A549 (cell line): ENCODE results near the gene KIRREL2. TPM values are rescaled to one million over a fixed set of nuclear protein-coding genes. Genes with fewer than 3 reads are reported as not detected.

Source experiments
- ATAC-seq, 2 experiments: fragments of 200-7000 bp in 1 of 2; fragments of >200 bp in 1 of 2; cut with Nextera tagmentation in 1 of 2; cut with Tn5 transposase in 1 of 2; 3 replicates each; pipeline versions ENCODE4 v1.8.0 to v1.9.1; 2018 to 2020; ENCODE audit warnings: mild to moderate bottlenecking in 1 of 2, moderate library complexity in 1 of 2
- CTCF ChIA-PET: fragments of 300-600 bp; sonication (Branson Sonifier 250); formaldehyde crosslinking; extraction: SDS; loops from one replicate; lab custom pipeline; 2021; ENCODE audit warnings: antibody characterized with exemption, inconsistent platforms; lab: Yijun Ruan, JAX
- POLR2A ChIA-PET: fragments of 350-600 bp; formaldehyde crosslinking; extraction: SDS; loops from one replicate; lab custom pipeline; 2021; ENCODE audit warnings: antibody characterized with exemption, inconsistent platforms; lab: Yijun Ruan, JAX
- DNase-seq, 2 experiments: peaks; one replicate each; pipeline versions ENCODE4 v3.0.0 to v3.0.0-alpha.2; 2011 to 2016; ENCODE audit warnings: low read depth in 1 of 2, low spot score in 1 of 2
- FAIRE-seq: peaks from 2 replicates; lab custom pipeline; 2011; peaks lifted over from hg19 to GRCh38; lab: Jason Lieb, UNC
- H3K27ac ChIP-seq, 2 experiments: fragments of >200 bp; sonication (Bioruptor Twin); formaldehyde crosslinking; 3 replicates each; pipeline ENCODE4 v1.5.1; 2016 to 2017
- H3K4me1 ChIP-seq: fragments of >200 bp; sonication (Bioruptor Twin); formaldehyde crosslinking; 3 replicates; pipeline ENCODE4 v1.6.1; 2016
- H3K4me2 ChIP-seq: fragments of >200 bp; sonication (Bioruptor Twin); formaldehyde crosslinking; 3 replicates; pipeline ENCODE4 v1.6.1; 2016
- H3K4me3 ChIP-seq: fragments of >200 bp; sonication (Bioruptor Twin); formaldehyde crosslinking; 3 replicates; pipeline ENCODE4 v1.5.1; 2016
- H3K9me3 ChIP-seq: fragments of >200 bp; sonication (Bioruptor Twin); formaldehyde crosslinking; 3 replicates; pipeline ENCODE4 v1.6.1; 2016
- CHD2 ChIP-seq: fragments of 150-350 bp; IDR thresholded peaks from 2 replicates; pipeline ENCODE4 v1.6.1; 2014; ENCODE audit warnings: low read length; ENCODE audit not compliant: partially characterized antibody
- EHMT2 ChIP-seq: fragments of 200-600 bp; sonication (generic); IDR thresholded peaks from 2 replicates; pipeline ENCODE4 v1.6.1; 2016; ENCODE audit warnings: antibody characterized with exemption, low read depth, mild to moderate bottlenecking, moderate library complexity
- EP300 ChIP-seq, 2 experiments: fragments of >200 bp; sonication (Bioruptor Twin); formaldehyde crosslinking; IDR thresholded peaks; 2 replicates in 1 of 2; 3 replicates in 1 of 2; pipeline ENCODE4 v1.6.1; 2016 to 2017
- FOSB ChIP-seq: fragments of 250-450 bp; sonication (Bioruptor Pico); IDR thresholded peaks from 2 replicates; pipeline ENCODE4 v1.5.0; 2020; ENCODE audit warnings: mild to moderate bottlenecking, moderate library complexity
- HDAC2 ChIP-seq: fragments of 200-600 bp; sonication (generic); IDR thresholded peaks from 2 replicates; pipeline ENCODE4 v1.6.1; 2016
- HOXB13 ChIP-seq: fragments of 250-450 bp; sonication (Bioruptor Pico); IDR thresholded peaks from 2 replicates; pipeline ENCODE4 v1.5.0; 2020; ENCODE audit warnings: low read depth, mild to moderate bottlenecking, moderate library complexity
- KDM5A ChIP-seq: fragments of 200-600 bp; sonication (generic); IDR thresholded peaks from 2 replicates; pipeline ENCODE4 v1.6.1; 2016; ENCODE audit warnings: antibody characterized with exemption, mild to moderate bottlenecking
- NFE2L2 ChIP-seq: fragments of 150-350 bp; conservative IDR thresholded peaks from 2 replicates; pipeline ENCODE4 v1.6.1; 2014; ENCODE audit warnings: low read length
- NR3C1 ChIP-seq: fragments of >200 bp; sonication (Bioruptor Twin); formaldehyde crosslinking; IDR thresholded peaks from 3 replicates; pipeline ENCODE4 v1.6.1; 2017
- PHF8 ChIP-seq: fragments of 200-600 bp; sonication (generic); IDR thresholded peaks from 2 replicates; pipeline ENCODE4 v1.6.1; 2016; ENCODE audit warnings: low read depth, mild to moderate bottlenecking, antibody characterized with exemption, moderate library complexity, borderline replicate concordance
- RAD21 ChIP-seq, 2 experiments: fragments of >200 bp in 1 of 2; sonication (Bioruptor Twin) in 1 of 2; formaldehyde crosslinking in 1 of 2; IDR thresholded peaks in 1 of 2; conservative IDR thresholded peaks in 1 of 2; 2 replicates in 1 of 2; 3 replicates in 1 of 2; pipeline ENCODE4 v1.6.1; 2012 to 2018; ENCODE audit warnings: inconsistent platforms in 1 of 2
- SMC3 ChIP-seq: fragments of >200 bp; sonication (Bioruptor Twin); formaldehyde crosslinking; IDR thresholded peaks from 3 replicates; pipeline ENCODE4 v1.6.1; 2018; ENCODE audit warnings: inconsistent platforms
- ZC3H11A ChIP-seq: fragments of 450-650 bp; IDR thresholded peaks from 2 replicates; pipeline ENCODE4 v1.6.1; 2014; ENCODE audit warnings: antibody characterized with exemption, mild to moderate bottlenecking
- ZNF302 ChIP-seq: fragments of 250-450 bp; sonication (Bioruptor Pico); IDR thresholded peaks from 2 replicates; pipeline ENCODE4 v1.9.0; 2021; ENCODE audit warnings: inconsistent platforms, mild to moderate bottlenecking, moderate library complexity
- ZSCAN20 ChIP-seq: fragments of 250-450 bp; sonication (Bioruptor Pico); IDR thresholded peaks from 2 replicates; pipeline ENCODE4 v1.8.0; 2022; ENCODE audit warnings: mild to moderate bottlenecking, moderate library complexity
- WGBS: methylation state at CpG from one replicate; pipeline ENCODE4 v1.1.6; 2017; ENCODE audit errors: missing lambda C conversion rate; 5-methylcytosine and 5-hydroxymethylcytosine counted together
- polyA plus RNA-seq, 4 experiments: library from polyadenylated mRNA; depleted of rRNA in 3 of 4; stranded (reverse); fragments of >200 nt; fragmentation: RNase III in 1 of 4; extraction: RNeasy Plus Mini Kit Qiagen cat#74134 plus additional on column Dnase treatment in 1 of 4; gene quantifications; 2 replicates in 3 of 4; 3 replicates in 1 of 4; pipeline ENCODE4 v1.2.3, GENCODE V29; 2011 to 2017
- TF ChIP-seq, protein P1 (sequence below): fragments of >200 bp; sonication (Bioruptor Twin); formaldehyde crosslinking; IDR thresholded peaks from 3 replicates; pipeline ENCODE4 v1.6.1; 2016
- TF ChIP-seq, protein P2 (sequence below): IDR thresholded peaks from 2 replicates; pipeline ENCODE4 v1.6.1; 2012; ENCODE audit warnings: low read depth, borderline replicate concordance
- TF ChIP-seq, protein P3 (sequence below): fragments of 250-450 bp; sonication (Bioruptor Pico); IDR thresholded peaks from 2 replicates; pipeline ENCODE4 v1.5.0; 2020; ENCODE audit warnings: low read depth, mild to moderate bottlenecking, moderate library complexity

KIRREL2 gene
- polyA plus RNA-seq, 2 of the 4 experiments (the other 2 are of a cell fraction): 0.26 to 0.54 TPM

DNA sequence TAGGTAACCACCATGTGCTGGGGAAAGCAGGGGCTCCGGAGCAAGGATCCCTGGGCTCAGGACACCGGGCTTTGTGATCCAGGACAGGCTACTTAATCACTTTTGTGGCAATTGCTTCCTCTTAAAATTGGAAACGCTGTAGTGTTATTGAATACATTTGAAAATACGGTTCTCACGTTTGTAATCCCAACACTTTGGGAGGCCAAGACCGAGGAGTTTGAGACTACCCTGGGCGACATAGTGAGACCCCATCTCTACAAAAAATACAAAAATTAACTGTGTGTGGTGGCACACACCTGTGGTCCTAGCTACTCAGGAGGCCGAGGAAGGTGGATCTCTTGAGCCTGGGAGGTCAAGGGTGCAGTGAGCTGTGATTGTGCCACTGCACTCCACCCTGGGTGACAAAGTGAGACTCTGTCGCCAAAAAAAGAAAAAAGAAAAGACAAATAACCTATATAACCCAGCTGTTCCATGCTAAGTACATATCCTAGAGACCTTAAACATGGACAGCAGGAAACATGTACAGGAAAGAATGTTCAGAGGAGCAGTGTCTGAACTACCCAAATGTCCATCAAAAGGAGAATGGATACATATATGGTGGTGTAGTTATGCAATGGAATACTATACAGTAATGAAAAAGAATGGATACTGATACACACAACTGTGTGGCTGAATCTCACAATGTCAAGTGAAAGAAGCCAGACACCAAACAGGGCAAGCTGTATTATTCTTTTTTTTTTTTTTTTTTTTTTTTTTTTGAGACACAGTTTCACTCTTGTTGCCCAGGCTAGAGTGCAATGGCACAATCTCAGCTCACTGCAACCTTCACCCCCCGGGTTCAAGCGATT lies 43.4 kb upstream of the KIRREL2 start:
- TF ChIP-seq EHMT2 (no peak), HOXB13 (no peak)
- TF ChIP-seq, protein P1, sequence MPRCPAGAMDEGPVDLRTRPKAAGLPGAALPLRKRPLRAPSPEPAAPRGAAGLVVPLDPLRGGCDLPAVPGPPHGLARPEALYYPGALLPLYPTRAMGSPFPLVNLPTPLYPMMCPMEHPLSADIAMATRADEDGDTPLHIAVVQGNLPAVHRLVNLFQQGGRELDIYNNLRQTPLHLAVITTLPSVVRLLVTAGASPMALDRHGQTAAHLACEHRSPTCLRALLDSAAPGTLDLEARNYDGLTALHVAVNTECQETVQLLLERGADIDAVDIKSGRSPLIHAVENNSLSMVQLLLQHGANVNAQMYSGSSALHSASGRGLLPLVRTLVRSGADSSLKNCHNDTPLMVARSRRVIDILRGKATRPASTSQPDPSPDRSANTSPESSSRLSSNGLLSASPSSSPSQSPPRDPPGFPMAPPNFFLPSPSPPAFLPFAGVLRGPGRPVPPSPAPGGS: no peak
- FAIRE-seq (peak; percentile 46), DNase-seq (no peak), ATAC-seq (peak in 1 of 2 experiments; percentile 13; a peak in 1 of 6 replicates)
- H3K4me1 ChIP-seq: peaks cover 15% of the 10 kb centered on the region
- no peak overlapping the region for H3K4me3 ChIP-seq
- H3K27ac ChIP-seq: peak overlapping the region in 1 of 2 experiments; percentile 36; a peak in 3 of 6 replicates
- H3K9me3 ChIP-seq: no peaks in the 10 kb centered on the region
- CTCF ChIA-PET: interaction anchor here (0.6 to 1.7 kb wide), 4 partner anchors 14 to 223 kb away, joined by 3 to 5 read pairs (median 4); no protein-coding TSS in a partner anchor
- POLR2A ChIA-PET: no interaction called here
- WGBS: 40% methylated on average over 11 of the region's 11 CpGs
- peak overlapping the region; percentile 54 for H3K4me2 ChIP-seq

DNA sequence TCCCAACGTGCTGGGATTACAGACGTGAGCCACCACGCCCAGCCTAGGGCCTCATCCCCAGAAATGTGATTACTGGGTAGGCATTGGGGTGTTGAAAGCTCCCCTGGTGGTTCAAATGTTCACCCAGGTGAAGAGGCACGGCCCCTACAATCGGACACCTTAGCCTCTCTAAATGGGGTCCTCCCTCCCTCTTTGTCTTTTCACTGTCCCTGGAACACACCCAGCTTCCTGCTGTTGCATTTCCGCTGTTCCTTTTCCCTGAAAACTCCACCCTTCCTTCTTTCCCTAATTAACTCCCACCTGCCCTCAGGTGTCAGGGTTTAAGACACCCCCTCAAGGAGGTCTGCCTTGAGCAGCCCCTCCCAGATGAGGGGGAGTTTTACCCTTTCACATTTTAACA lies 40.4 kb upstream of the KIRREL2 start:
- no peak overlapping the region for H3K4me3 ChIP-seq
- ATAC-seq (no peak), FAIRE-seq (no peak), DNase-seq (no peak)
- H3K9me3 ChIP-seq: no peaks in the 10 kb centered on the region
- H3K27ac ChIP-seq: no peak overlapping the region
- TF ChIP-seq ZC3H11A: no peak
- no peak for TF ChIP-seq CHD2
- TF ChIP-seq, protein P2, sequence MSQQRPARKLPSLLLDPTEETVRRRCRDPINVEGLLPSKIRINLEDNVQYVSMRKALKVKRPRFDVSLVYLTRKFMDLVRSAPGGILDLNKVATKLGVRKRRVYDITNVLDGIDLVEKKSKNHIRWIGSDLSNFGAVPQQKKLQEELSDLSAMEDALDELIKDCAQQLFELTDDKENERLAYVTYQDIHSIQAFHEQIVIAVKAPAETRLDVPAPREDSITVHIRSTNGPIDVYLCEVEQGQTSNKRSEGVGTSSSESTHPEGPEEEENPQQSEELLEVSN: no peak
- TF ChIP-seq FOSB (CRISPR knock-in tag): no peak
- TF ChIP-seq EP300 (IDR thresholded peaks at IDR 0.05): no peak
- TF ChIP-seq HOXB13: no peak
- TF ChIP-seq PHF8: no peak
- no peak for TF ChIP-seq ZNF302 (CRISPR knock-in tag)
- no peak for TF ChIP-seq NR3C1
- TF ChIP-seq SMC3: no peak
- no peak for TF ChIP-seq KDM5A
- no peak for TF ChIP-seq HDAC2
- no peak for TF ChIP-seq RAD21 (conservative IDR thresholded peaks at IDR 0.05 in 1 of 2, IDR thresholded peaks at IDR 0.05 in 1 of 2)
- TF ChIP-seq, protein P3, sequence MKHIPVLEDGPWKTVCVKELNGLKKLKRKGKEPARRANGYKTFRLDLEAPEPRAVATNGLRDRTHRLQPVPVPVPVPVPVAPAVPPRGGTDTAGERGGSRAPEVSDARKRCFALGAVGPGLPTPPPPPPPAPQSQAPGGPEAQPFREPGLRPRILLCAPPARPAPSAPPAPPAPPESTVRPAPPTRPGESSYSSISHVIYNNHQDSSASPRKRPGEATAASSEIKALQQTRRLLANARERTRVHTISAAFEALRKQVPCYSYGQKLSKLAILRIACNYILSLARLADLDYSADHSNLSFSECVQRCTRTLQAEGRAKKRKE (CRISPR knock-in tag): no peak
- no peak for TF ChIP-seq ZSCAN20
- WGBS: 56% methylated on average over 6 of the region's 6 CpGs
- ChIA-PET POLR2A (no interaction called here), CTCF (interaction anchor here (0.6 to 1.5 kb wide), 9 partner anchors 12 to 123 kb away, joined by 3 to 5 read pairs (median 3); partner anchors contain the start of gene APLP1)
- peaks cover 15% of the 10 kb centered on the region for H3K4me1 ChIP-seq
- no peak overlapping the region for H3K4me2 ChIP-seq

DNA sequence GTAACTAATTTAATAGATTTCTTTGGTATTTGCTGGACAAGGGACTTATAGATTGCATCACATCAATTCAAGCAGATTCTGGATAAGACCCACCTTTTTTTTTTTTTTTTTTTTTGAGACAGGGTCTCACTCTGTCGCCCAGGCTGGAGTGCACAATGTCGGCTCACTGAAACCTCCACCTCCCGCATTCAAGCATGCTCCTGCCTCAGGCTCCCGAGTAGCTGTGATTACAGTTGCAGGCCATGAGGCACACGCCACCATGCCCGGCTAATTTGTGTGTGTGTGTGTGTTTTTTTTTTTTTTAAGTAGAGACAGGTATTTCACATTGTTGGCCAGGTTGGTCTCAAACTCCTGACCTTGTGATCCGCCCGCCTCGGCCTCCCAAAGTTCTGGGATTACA lies 39.9 kb upstream of the KIRREL2 start:
- Histone ChIP-seq H3K27ac (no peak overlapping the region), H3K4me3 (no peak overlapping the region), H3K4me1 (peaks cover 10% of the 10 kb centered on the region)
- FAIRE-seq: no peak
- no peak for DNase-seq
- TF ChIP-seq NFE2L2: no peak
- TF ChIP-seq, all 56 proteins: peak for 0
- 77% methylated on average over 9 of the region's 9 CpGs for WGBS
- no peaks in the 10 kb centered on the region for H3K9me3 ChIP-seq
- ChIA-PET CTCF (interaction anchor here (0.6 to 1.3 kb wide), 6 partner anchors 13 to 162 kb away, joined by 3 to 4 read pairs (median 3); no protein-coding TSS in a partner anchor), POLR2A (interaction anchor here (0.5 kb wide), 1 partner anchor 60 kb away, joined by 4 read pairs; no protein-coding TSS in a partner anchor)
- ATAC-seq: no peak
- no peak overlapping the region for H3K4me2 ChIP-seq
